H9 (cell line): ENCODE measurements around the gene PRR35. TPM values are rescaled to one million over a fixed set of nuclear protein-coding genes. Genes with fewer than 3 reads are reported as not detected.

Source experiments
- DNase-seq: peaks from one replicate; pipeline ENCODE4 v3.0.0-alpha.2; 2017
- H2AFZ ChIP-seq: one replicate; pipeline ENCODE4 v1.6.1; 2013; ENCODE audit warnings: mild to moderate bottlenecking, low read length, control low read depth, moderate library complexity
- H2AK5ac ChIP-seq: 2 replicates; pipeline ENCODE4 v1.6.1; 2013; ENCODE audit warnings: low read length, control low read depth, mixed read lengths; ENCODE audit not compliant: insufficient read length
- H2BK120ac ChIP-seq: one replicate; pipeline ENCODE4 v1.6.1; 2013; ENCODE audit warnings: low read depth, mild to moderate bottlenecking, low read length, control low read depth, inconsistent platforms; ENCODE audit not compliant: poor library complexity, severe bottlenecking
- H2BK12ac ChIP-seq: 2 replicates; pipeline ENCODE4 v1.6.1; 2013; ENCODE audit warnings: low read length, control low read depth, mixed read lengths, low read depth; ENCODE audit not compliant: insufficient read length
- H2BK15ac ChIP-seq: 2 replicates; pipeline ENCODE4 v1.6.1; 2013; ENCODE audit warnings: low read depth, low read length, control low read depth
- H2BK20ac ChIP-seq: one replicate; pipeline ENCODE4 v1.6.1; 2013; ENCODE audit warnings: low read depth, mild to moderate bottlenecking, low read length, control low read depth, inconsistent platforms; ENCODE audit not compliant: poor library complexity, severe bottlenecking
- H2BK5ac ChIP-seq: 2 replicates; pipeline ENCODE4 v1.6.1; 2013; ENCODE audit warnings: low read length, control low read depth, mixed read lengths; ENCODE audit not compliant: insufficient read length
- H3K14ac ChIP-seq: 2 replicates; pipeline ENCODE4 v1.6.1; 2013; ENCODE audit warnings: low read length, control low read depth; ENCODE audit not compliant: insufficient read depth
- H3K18ac ChIP-seq: 2 replicates; pipeline ENCODE4 v1.6.1; 2013; ENCODE audit warnings: low read depth, mild to moderate bottlenecking, mixed read lengths, low read length, control low read depth; ENCODE audit not compliant: insufficient read length
- H3K23ac ChIP-seq: 2 replicates; pipeline ENCODE4 v1.6.1; 2013; ENCODE audit warnings: low read length, control low read depth, mixed read lengths, low read depth; ENCODE audit not compliant: insufficient read length
- H3K23me2 ChIP-seq: 2 replicates; pipeline ENCODE4 v1.6.1; 2013; ENCODE audit warnings: low read depth, mild to moderate bottlenecking, mixed read lengths, low read length, control low read depth; ENCODE audit not compliant: insufficient read length, poor library complexity, severe bottlenecking
- H3K27ac ChIP-seq: 2 replicates; pipeline ENCODE4 v1.5.1; 2013; ENCODE audit warnings: low read length, control low read depth, mixed read lengths, low read depth; ENCODE audit not compliant: insufficient read length
- H3K27me3 ChIP-seq: 2 replicates; pipeline ENCODE4 v1.6.1; 2013; ENCODE audit warnings: low read length, control low read depth, inconsistent platforms; ENCODE audit not compliant: insufficient read depth
- H3K4ac ChIP-seq: 2 replicates; pipeline ENCODE4 v1.6.1; 2013; ENCODE audit warnings: low read depth, mild to moderate bottlenecking, control low read depth, inconsistent platforms, low read length, moderate library complexity
- H3K4me1 ChIP-seq: 2 replicates; pipeline ENCODE4 v1.6.1; 2013; ENCODE audit warnings: low read length, control low read depth, inconsistent platforms; ENCODE audit not compliant: insufficient read depth
- H3K4me2 ChIP-seq: 2 replicates; pipeline ENCODE4 v1.6.1; 2013; ENCODE audit warnings: low read length, control low read depth, mixed read lengths; ENCODE audit not compliant: insufficient read length, insufficient read depth
- H3K56ac ChIP-seq: 2 replicates; pipeline ENCODE4 v1.6.1; 2013; ENCODE audit warnings: low read depth, mild to moderate bottlenecking, mixed read lengths, low read length, control low read depth; ENCODE audit not compliant: insufficient read length
- H3K79me1 ChIP-seq: 2 replicates; pipeline ENCODE4 v1.6.1; 2013; ENCODE audit warnings: low read depth, mild to moderate bottlenecking, moderate library complexity, low read length, control low read depth, inconsistent platforms; ENCODE audit not compliant: insufficient read depth, poor library complexity, severe bottlenecking
- H3K79me2 ChIP-seq: 2 replicates; pipeline ENCODE4 v1.6.1; 2013; ENCODE audit warnings: low read length, control low read depth, inconsistent platforms; ENCODE audit not compliant: insufficient read depth
- H3K9ac ChIP-seq: 2 replicates; pipeline ENCODE4 v1.6.1; 2013; ENCODE audit warnings: low read length, control low read depth, mixed read lengths; ENCODE audit not compliant: insufficient read length; ENCODE audit errors: extremely low read depth
- H3K9me3 ChIP-seq: one replicate; pipeline ENCODE4 v1.6.1; 2013; ENCODE audit warnings: low read depth, low read length, inconsistent platforms; ENCODE audit not compliant: control insufficient read depth
- H3T11ph ChIP-seq: one replicate; pipeline ENCODE4 v1.6.1; 2013; ENCODE audit warnings: mild to moderate bottlenecking, low read length, control low read depth, inconsistent platforms
- H4K20me1 ChIP-seq: one replicate; pipeline ENCODE4 v1.6.1; 2013; ENCODE audit not compliant: control insufficient read depth, insufficient read length, insufficient read depth
- H4K5ac ChIP-seq: 2 replicates; pipeline ENCODE4 v1.6.1; 2013; ENCODE audit warnings: low read depth, mild to moderate bottlenecking, mixed read lengths, low read length, control low read depth; ENCODE audit not compliant: insufficient read length
- H4K8ac ChIP-seq: replicated peaks from 2 replicates; pipeline ENCODE4 v1.6.1; 2013; ENCODE audit warnings: low read length, control low read depth, mixed read lengths, low read depth; ENCODE audit not compliant: insufficient read length
- H4K91ac ChIP-seq: 2 replicates; pipeline ENCODE4 v1.6.1; 2013; ENCODE audit warnings: low read depth, mild to moderate bottlenecking, moderate library complexity, mixed read lengths, low read length, control low read depth; ENCODE audit not compliant: insufficient read length
- H3K27ac Mint-ChIP-seq, 3 experiments: 2 replicates in 2 of 3; 3 replicates in 1 of 3; pipeline ENCODE4 v1.8.0; 2020 to 2021; ENCODE audit warnings: mixed read lengths in 3 of 3, mild to moderate bottlenecking in 1 of 3, moderate library complexity in 1 of 3
- H3K27me3 Mint-ChIP-seq: 2 replicates; pipeline ENCODE4 v1.8.0; 2021; ENCODE audit warnings: low read depth, mild to moderate bottlenecking, moderate library complexity, mixed read lengths
- H3K36me3 Mint-ChIP-seq, 3 experiments: 2 replicates in 2 of 3; 3 replicates in 1 of 3; pipeline ENCODE4 v1.8.0; 2020 to 2021; ENCODE audit warnings: low read depth in 3 of 3, mixed read lengths in 3 of 3; ENCODE audit not compliant: insufficient read depth in 1 of 3
- H3K4me1 Mint-ChIP-seq, 2 experiments: 2 replicates each; pipeline ENCODE4 v1.8.0; 2020; ENCODE audit warnings: mixed read lengths in 2 of 2
- H3K4me3 Mint-ChIP-seq, 2 experiments: 2 replicates in 1 of 2; 3 replicates in 1 of 2; pipeline ENCODE4 v1.8.0; 2020 to 2021; ENCODE audit warnings: mild to moderate bottlenecking in 2 of 2, mixed read lengths in 2 of 2, moderate library complexity in 1 of 2
- H3K9me3 Mint-ChIP-seq, 2 experiments: 2 replicates in 1 of 2; 3 replicates in 1 of 2; pipeline ENCODE4 v1.8.0; 2020; ENCODE audit warnings: mild to moderate bottlenecking in 2 of 2, mixed read lengths in 2 of 2, moderate library complexity in 1 of 2
- WGBS: extraction: QIAGEN DNeasy Blood & Tissue Kit; methylation state at CpG from one replicate; pipeline ENCODE4 v1.1.7; 2013; ENCODE audit warnings: missing lambda C conversion rate, low lambda C conversion rate, mixed read lengths; ENCODE audit not compliant: insufficient read length; ENCODE audit errors: extremely low coverage; 5-methylcytosine and 5-hydroxymethylcytosine counted together
- total RNA-seq: library from RNA; stranded (reverse); gene quantifications from 2 replicates; pipeline ENCODE4 v1.2.1, GENCODE V29; 2021
- TF ChIP-seq, protein P1 (sequence below): fragments of 200-600 bp; sonication (generic); conservative IDR thresholded peaks from 3 replicates; pipeline ENCODE4 v1.8.0; 2021; ENCODE audit warnings: antibody characterized with exemption, mild to moderate bottlenecking

Gene PRR35
- total RNA-seq, 1 experiment from 2014 or later: 0.33 TPM

- Histone ChIP-seq H4K8ac (no peak overlapping the region), H3K23ac (no peak overlapping the region), H3K79me1 (no peaks in the 10 kb centered on the region), H2AK5ac (no peak overlapping the region), H3K56ac (no peak overlapping the region), H3K14ac (no peak overlapping the region), H2AFZ (no peak overlapping the region), H3K27ac (no peak overlapping the region), H3K4me2 (no peak overlapping the region), H3K9me3 (no peaks in the 10 kb centered on the region), H2BK12ac (no peak overlapping the region), H3K27me3 (no peaks in the 10 kb centered on the region), H3K79me2 (peaks cover 8% of the 10 kb centered on the region; the same call in 1 of the 2 replicates), H2BK120ac (no peak overlapping the region), H3K23me2 (peaks cover 13% of the 10 kb centered on the region), H4K20me1 (peaks cover under 1% of the 10 kb centered on the region), H3K4ac (no peak overlapping the region), H3T11ph (no peak overlapping the region), H3K18ac (no peak overlapping the region), H3K4me1 (no peaks in the 10 kb centered on the region; the same call in 1 of the 2 replicates), H2BK5ac (no peak overlapping the region), H2BK15ac (no peak overlapping the region), H3K9ac (no peak overlapping the region), H4K5ac (no peak overlapping the region), H4K91ac (no peak overlapping the region), H2BK20ac (no peak overlapping the region)
- TF ChIP-seq, protein P1, sequence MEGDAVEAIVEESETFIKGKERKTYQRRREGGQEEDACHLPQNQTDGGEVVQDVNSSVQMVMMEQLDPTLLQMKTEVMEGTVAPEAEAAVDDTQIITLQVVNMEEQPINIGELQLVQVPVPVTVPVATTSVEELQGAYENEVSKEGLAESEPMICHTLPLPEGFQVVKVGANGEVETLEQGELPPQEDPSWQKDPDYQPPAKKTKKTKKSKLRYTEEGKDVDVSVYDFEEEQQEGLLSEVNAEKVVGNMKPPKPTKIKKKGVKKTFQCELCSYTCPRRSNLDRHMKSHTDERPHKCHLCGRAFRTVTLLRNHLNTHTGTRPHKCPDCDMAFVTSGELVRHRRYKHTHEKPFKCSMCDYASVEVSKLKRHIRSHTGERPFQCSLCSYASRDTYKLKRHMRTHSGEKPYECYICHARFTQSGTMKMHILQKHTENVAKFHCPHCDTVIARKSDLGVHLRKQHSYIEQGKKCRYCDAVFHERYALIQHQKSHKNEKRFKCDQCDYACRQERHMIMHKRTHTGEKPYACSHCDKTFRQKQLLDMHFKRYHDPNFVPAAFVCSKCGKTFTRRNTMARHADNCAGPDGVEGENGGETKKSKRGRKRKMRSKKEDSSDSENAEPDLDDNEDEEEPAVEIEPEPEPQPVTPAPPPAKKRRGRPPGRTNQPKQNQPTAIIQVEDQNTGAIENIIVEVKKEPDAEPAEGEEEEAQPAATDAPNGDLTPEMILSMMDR: no peak
- no peaks in the 10 kb centered on the region for H3K9me3 Mint-ChIP-seq
- WGBS: no CpG with 5 or more reads among the region's 24 CpGs
- DNase-seq: no peak
- no peak overlapping the region for H3K27ac Mint-ChIP-seq
- peaks cover 0 to 13% (median 12%) of the 10 kb centered on the region in 3 experiments; a peak in 5 of 7 replicates for H3K36me3 Mint-ChIP-seq
- no peaks in the 10 kb centered on the region; the same call in 1 of the 2 replicates for H3K27me3 Mint-ChIP-seq
- no peak overlapping the region for H3K4me3 Mint-ChIP-seq
- peaks cover 15 to 19% of the 10 kb centered on the region in 2 experiments for H3K4me1 Mint-ChIP-seq
These were observed 35.7 kb upstream of the PRR35 start for GRCh38 chr16:524274-525040.
